ENCODE measurements around the gene SLC19A1. TPM values are rescaled to one million over a fixed set of nuclear protein-coding genes. Genes with fewer than 3 reads are reported as not detected.
A peak's percentile ranks its signal among the peaks of the same experiment; 100 is the strongest.

Gene SLC19A1
- total RNA-seq, 4 donors from 2014 or later, result 10.7 to 70.8 (median 30.5) TPM

DNA sequence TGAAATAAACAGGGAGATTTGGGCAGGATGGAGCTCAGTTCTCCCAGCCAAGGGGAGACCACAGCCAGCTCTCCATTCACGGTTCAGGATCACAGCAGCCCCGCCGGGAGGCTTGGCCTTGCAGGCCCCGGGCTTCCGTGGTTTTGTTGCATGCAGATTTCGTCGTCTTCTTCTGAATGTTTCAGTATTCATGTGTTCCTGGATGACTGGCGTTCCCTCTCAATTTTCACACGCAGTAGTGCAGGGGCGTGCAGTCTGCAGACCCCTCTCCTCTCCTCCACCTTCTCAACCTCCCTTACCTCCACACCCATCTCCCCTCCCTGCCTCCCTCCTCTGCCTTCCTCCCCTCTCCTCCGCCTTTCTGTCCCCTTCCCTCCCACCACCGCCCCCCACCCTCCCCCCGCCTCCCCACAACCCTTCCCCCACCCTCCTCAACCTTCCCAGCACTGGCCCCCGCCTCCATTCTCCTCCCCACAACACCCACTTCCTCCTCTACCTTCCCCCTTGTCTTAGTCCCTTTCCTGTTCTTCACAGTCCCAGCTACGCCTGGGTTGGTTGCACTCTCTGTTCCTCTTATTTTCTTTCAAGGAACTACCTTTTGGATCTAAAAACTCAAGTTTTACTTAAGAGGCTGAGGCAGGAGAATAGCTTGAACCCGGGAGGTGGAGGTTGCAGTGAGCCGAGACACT is 8.4 kb upstream of the SLC19A1 start:
- H3K9me3 ChIP-seq, result no peaks in the 10 kb centered on the region
- peak; percentile 49 to 84 (median 84) for DNase-seq
- TF ChIP-seq POLR2A (IDR thresholded peaks at IDR 0.05), result no peak
- TF ChIP-seq, protein P1, sequence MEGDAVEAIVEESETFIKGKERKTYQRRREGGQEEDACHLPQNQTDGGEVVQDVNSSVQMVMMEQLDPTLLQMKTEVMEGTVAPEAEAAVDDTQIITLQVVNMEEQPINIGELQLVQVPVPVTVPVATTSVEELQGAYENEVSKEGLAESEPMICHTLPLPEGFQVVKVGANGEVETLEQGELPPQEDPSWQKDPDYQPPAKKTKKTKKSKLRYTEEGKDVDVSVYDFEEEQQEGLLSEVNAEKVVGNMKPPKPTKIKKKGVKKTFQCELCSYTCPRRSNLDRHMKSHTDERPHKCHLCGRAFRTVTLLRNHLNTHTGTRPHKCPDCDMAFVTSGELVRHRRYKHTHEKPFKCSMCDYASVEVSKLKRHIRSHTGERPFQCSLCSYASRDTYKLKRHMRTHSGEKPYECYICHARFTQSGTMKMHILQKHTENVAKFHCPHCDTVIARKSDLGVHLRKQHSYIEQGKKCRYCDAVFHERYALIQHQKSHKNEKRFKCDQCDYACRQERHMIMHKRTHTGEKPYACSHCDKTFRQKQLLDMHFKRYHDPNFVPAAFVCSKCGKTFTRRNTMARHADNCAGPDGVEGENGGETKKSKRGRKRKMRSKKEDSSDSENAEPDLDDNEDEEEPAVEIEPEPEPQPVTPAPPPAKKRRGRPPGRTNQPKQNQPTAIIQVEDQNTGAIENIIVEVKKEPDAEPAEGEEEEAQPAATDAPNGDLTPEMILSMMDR (IDR thresholded peaks at IDR 0.05), result no peak
- H3K27me3 ChIP-seq, result peaks cover 0 to 4% of the 10 kb centered on the region in 2 donors
- no peaks in the 10 kb centered on the region for H3K36me3 ChIP-seq
- peak overlapping the region; percentile 50 to 85 (median 67) for H3K27ac ChIP-seq
- peak overlapping the region in 2 of 4 donors; percentile 21 to 24 for H3K4me3 ChIP-seq
- peaks cover 6 to 34% (median 23%) of the 10 kb centered on the region in 4 donors for H3K4me1 ChIP-seq

DNA sequence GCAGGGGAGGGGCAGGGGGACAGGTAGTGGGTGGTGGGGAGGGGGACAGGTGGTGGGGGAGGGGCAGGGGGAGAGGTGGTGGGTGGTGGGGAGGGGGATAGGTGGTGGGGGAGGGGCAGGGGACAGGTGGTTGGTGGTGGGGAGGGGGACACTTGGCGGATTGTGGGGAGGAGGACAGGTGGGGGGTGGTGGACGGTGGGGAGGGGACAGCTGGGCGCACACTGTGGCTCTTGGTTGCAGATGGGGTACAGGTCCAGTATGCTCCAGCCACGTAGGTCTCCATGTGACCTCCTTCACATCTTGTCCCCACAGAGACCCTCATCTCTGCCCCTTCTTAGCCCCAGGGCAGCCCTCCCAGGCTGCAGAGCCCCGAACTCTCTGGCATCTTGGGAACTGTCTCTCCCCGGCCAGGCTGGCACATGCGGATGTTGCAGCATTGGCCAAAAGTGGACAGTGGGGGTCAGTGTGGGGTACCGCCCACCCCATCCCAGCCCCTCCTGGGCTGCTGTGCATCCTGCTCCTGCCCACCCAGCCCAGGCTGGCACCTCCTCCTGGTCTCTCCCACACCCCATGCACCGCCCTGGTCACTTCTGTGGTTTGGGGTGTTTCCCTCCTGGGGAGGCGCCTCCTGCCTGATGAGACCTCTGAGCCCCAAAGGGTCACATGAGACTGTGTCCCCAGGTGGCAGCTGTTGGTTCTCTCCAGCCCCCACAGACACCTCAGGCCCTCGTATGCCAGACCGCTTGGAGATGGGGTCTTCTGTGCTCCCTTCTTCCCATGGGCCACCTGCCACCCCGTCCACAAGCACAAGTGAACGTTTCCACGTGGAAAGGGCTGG is 7.6 kb upstream of the SLC19A1 start:
- Histone ChIP-seq H3K4me3 (peak overlapping the region in 1 of 4 donors; percentile 24), H3K27ac (peak overlapping the region; percentile 50 to 85 (median 67)), H3K27me3 (no peaks in the 10 kb centered on the region), H3K4me1 (peaks cover 6 to 30% (median 22%) of the 10 kb centered on the region in 4 donors), H3K36me3 (no peaks in the 10 kb centered on the region), H3K9me3 (no peaks in the 10 kb centered on the region)
- TF ChIP-seq, protein P1 (IDR thresholded peaks at IDR 0.05), result no peak
- TF ChIP-seq POLR2A (IDR thresholded peaks at IDR 0.05), result no peak
- peak; percentile 50 to 65 (median 65) for DNase-seq

DNA sequence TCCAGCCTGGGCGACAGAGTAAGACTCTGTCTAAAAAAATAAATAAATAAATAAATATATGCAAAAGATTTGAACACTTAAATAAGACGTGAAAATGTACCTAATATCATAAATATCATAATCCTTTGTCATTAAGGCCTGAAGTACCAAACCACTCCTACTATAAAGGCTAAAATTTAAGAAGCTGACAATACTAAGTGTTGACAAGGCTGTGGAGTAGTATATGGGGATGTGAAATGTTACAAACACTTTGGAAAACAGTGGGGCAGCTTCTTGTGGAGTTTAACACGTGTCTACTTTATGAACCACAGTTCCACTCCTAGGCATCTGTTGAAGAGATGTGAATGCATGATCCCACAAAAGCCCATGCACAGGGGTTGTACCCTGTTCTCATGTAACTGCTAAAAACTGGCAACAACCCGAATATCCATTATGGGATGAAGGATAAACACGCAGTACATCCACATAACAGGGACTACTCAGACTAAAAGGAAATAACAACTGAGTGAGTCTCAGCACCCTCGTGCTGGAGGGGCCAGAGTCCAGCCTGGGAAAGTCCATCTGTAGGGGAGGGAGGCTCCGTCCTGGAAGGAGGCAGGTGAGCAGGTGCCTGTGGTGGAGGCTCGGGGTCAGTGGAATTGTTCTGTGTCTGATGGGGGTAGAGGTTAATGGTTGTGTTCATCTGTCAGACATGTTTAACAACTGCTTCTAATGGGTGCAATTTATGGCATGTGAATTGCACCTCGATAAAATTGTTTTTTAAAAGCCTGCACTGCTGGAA is 6.7 kb upstream of the SLC19A1 start:
- H3K36me3 ChIP-seq, result no peaks in the 10 kb centered on the region
- H3K27me3 ChIP-seq, result no peaks in the 10 kb centered on the region
- no peak overlapping the region for H3K4me3 ChIP-seq
- peak in 2 of 3 donors; percentile 82 to 85 for DNase-seq
- H3K4me1 ChIP-seq, result peaks cover 6 to 30% (median 22%) of the 10 kb centered on the region in 4 donors
- TF ChIP-seq, protein P1 (IDR thresholded peaks at IDR 0.05), result no peak
- peak in 1 of 2 donors; percentile 78 for TF ChIP-seq POLR2A (IDR thresholded peaks at IDR 0.05)
- H3K9me3 ChIP-seq, result no peaks in the 10 kb centered on the region
- H3K27ac ChIP-seq, result peak overlapping the region in 2 of 4 donors; percentile 53 to 85

DNA sequence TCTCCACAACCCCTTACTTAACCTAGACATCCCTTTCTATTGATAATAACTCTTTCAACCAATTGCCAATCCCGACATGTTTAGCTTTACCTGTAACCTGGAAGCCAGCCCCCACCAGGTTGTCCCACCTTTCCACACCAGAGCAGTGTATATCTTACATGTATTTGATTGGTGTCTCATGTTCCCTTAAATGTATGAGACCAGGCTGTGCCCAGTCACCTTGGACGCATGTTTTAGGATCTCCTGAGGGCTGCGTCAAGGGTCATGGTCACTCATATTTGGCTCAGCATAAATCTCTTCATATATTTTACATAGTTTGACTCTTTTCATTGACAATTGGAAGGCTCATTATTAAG is 5.3 kb upstream of the SLC19A1 start:
- H3K4me1 ChIP-seq, result peaks cover 6 to 33% (median 27%) of the 10 kb centered on the region in 4 donors
- DNase-seq, result peak in 1 of 3 donors; percentile 42
- H3K27ac ChIP-seq, result no peak overlapping the region
- H3K36me3 ChIP-seq, result no peaks in the 10 kb centered on the region
- no peak for TF ChIP-seq POLR2A (IDR thresholded peaks at IDR 0.05)
- TF ChIP-seq, protein P1 (IDR thresholded peaks at IDR 0.05), result no peak
- H3K4me3 ChIP-seq, result no peak overlapping the region
- H3K27me3 ChIP-seq, result no peaks in the 10 kb centered on the region
- H3K9me3 ChIP-seq, result no peaks in the 10 kb centered on the region

Data from Peyer's patch (tissue), 4 donors.